Loucy (cell line): ENCODE data around the gene GATA5.

Source experiments
- EZH2phosphoT487 ChIP-seq: fragments of 200-600 bp; IDR thresholded peaks from 2 replicates; pipeline ENCODE4 v1.6.1; 2018; ENCODE audit warnings: antibody characterized with exemption, mild to moderate bottlenecking, moderate library complexity, borderline replicate concordance
- TF ChIP-seq, protein P1 (sequence below): fragments of 200-600 bp; sonication (generic); conservative IDR thresholded peaks from 2 replicates; pipeline ENCODE4 v1.5.1; 2014; ENCODE audit warnings: mild to moderate bottlenecking, antibody characterized with exemption, low read length

- TF ChIP-seq, protein P1, sequence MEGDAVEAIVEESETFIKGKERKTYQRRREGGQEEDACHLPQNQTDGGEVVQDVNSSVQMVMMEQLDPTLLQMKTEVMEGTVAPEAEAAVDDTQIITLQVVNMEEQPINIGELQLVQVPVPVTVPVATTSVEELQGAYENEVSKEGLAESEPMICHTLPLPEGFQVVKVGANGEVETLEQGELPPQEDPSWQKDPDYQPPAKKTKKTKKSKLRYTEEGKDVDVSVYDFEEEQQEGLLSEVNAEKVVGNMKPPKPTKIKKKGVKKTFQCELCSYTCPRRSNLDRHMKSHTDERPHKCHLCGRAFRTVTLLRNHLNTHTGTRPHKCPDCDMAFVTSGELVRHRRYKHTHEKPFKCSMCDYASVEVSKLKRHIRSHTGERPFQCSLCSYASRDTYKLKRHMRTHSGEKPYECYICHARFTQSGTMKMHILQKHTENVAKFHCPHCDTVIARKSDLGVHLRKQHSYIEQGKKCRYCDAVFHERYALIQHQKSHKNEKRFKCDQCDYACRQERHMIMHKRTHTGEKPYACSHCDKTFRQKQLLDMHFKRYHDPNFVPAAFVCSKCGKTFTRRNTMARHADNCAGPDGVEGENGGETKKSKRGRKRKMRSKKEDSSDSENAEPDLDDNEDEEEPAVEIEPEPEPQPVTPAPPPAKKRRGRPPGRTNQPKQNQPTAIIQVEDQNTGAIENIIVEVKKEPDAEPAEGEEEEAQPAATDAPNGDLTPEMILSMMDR: no peak
- no peak for TF ChIP-seq EZH2phosphoT487
These were observed 40.5 kb upstream of the GATA5 start for GRCh38 chr20:62516338-62516737.
